Karpas-422 (cell line): ENCODE results near the gene VPS29. TPM values are rescaled to one million over a fixed set of nuclear protein-coding genes. Genes with fewer than 3 reads are reported as not detected.

Source experiments
- DNase-seq: peaks from one replicate; pipeline ENCODE4 v3.0.0-alpha.2; 2015
- H2AFZ ChIP-seq: fragments of 200-600 bp; sonication (generic); 2 replicates; pipeline ENCODE4 v1.6.1; 2014; ENCODE audit warnings: antibody characterized with exemption, low read length, mixed read lengths
- H3K27ac ChIP-seq: fragments of 200-600 bp; sonication (generic); 2 replicates; pipeline ENCODE4 v1.5.1; 2014; ENCODE audit warnings: mild to moderate bottlenecking, low read length, moderate library complexity
- H3K27me3 ChIP-seq: fragments of 200-600 bp; sonication (generic); 2 replicates; pipeline ENCODE4 v1.6.1; 2014; ENCODE audit warnings: low read length, mixed read lengths
- H3K36me3 ChIP-seq: fragments of 200-600 bp; sonication (generic); 2 replicates; pipeline ENCODE4 v1.6.1; 2014; ENCODE audit warnings: low read length, mixed read lengths; ENCODE audit not compliant: insufficient read depth
- H3K4me1 ChIP-seq: fragments of 200-600 bp; sonication (generic); 2 replicates; pipeline ENCODE4 v1.6.1; 2014; ENCODE audit warnings: mild to moderate bottlenecking, low read length, mixed read lengths
- H3K4me2 ChIP-seq: fragments of 200-600 bp; sonication (generic); 2 replicates; pipeline ENCODE4 v1.6.1; 2014; ENCODE audit warnings: low read length, low read depth, mild to moderate bottlenecking; ENCODE audit not compliant: poor library complexity, severe bottlenecking
- H3K4me3 ChIP-seq: fragments of 200-600 bp; sonication (generic); 2 replicates; pipeline ENCODE4 v1.5.1; 2014; ENCODE audit warnings: mild to moderate bottlenecking, antibody characterized with exemption, low read length, mixed read lengths
- H3K79me2 ChIP-seq: fragments of 200-600 bp; sonication (generic); 2 replicates; pipeline ENCODE4 v1.6.1; 2014; ENCODE audit warnings: mild to moderate bottlenecking, low read length, mixed read lengths
- H3K9ac ChIP-seq: fragments of 200-600 bp; sonication (generic); 2 replicates; pipeline ENCODE4 v1.6.0; 2014; ENCODE audit warnings: low read length
- H3K9me2 ChIP-seq: fragments of 200-600 bp; sonication (generic), shearing (Covaris generic); replicated peaks from 2 replicates; pipeline ENCODE4 v1.6.0; 2014; ENCODE audit warnings: mild to moderate bottlenecking, low read length, moderate library complexity; ENCODE audit not compliant: insufficient read depth
- H3K9me3 ChIP-seq: fragments of 300-700, 200-600 bp; sonication (generic); 2 replicates; pipeline ENCODE4 v1.6.1; 2014; ENCODE audit warnings: low read length, mixed read lengths
- H4K20me1 ChIP-seq: fragments of 200-600 bp; sonication (generic); 2 replicates; pipeline ENCODE4 v1.6.1; 2014; ENCODE audit warnings: mild to moderate bottlenecking, antibody characterized with exemption, low read length, low read depth; ENCODE audit not compliant: insufficient read depth
- total RNA-seq: library from RNA; depleted of rRNA; stranded (reverse); fragments of >200 nt; shearing (Covaris generic); gene quantifications from 2 replicates; pipeline ENCODE4 v1.2.3, GENCODE V29; 2014; ENCODE audit warnings: low replicate concordance

Gene VPS29
- total RNA-seq, 1 experiment from 2014 or later = 103 TPM

DNA sequence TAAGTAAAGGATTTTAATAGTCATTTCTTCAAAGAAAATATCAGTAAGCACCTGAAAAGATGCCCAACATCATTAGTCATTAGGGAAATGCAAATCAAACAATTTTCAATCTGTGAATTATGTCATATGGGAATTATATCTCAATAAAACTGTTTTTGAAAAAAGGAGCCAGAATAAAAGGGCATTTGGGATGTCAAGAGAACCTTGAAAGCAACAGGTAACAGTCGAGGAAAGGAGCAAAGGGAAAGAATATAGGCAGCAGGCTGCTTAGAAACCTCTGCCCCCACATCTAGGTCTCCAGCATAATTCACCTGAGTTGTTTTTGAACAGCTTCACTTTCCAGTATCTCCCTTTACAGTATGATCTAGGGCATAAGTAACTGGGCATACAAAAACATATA lies 12.5 kb upstream of the VPS29 start:
- no peaks in the 10 kb centered on the region for H3K9me2 ChIP-seq
- H3K27ac ChIP-seq = no peak overlapping the region
- H3K4me1 ChIP-seq = peaks cover 15% of the 10 kb centered on the region
- H4K20me1 ChIP-seq = no peaks in the 10 kb centered on the region
- no peaks in the 10 kb centered on the region for H3K27me3 ChIP-seq
- no peak overlapping the region for H2AFZ ChIP-seq
- H3K9ac ChIP-seq = no peak overlapping the region
- no peaks in the 10 kb centered on the region for H3K9me3 ChIP-seq
- H3K4me2 ChIP-seq = no peak overlapping the region
- H3K79me2 ChIP-seq = no peaks in the 10 kb centered on the region
- no peaks in the 10 kb centered on the region for H3K36me3 ChIP-seq
- DNase-seq = no peak
- no peak overlapping the region for H3K4me3 ChIP-seq

DNA sequence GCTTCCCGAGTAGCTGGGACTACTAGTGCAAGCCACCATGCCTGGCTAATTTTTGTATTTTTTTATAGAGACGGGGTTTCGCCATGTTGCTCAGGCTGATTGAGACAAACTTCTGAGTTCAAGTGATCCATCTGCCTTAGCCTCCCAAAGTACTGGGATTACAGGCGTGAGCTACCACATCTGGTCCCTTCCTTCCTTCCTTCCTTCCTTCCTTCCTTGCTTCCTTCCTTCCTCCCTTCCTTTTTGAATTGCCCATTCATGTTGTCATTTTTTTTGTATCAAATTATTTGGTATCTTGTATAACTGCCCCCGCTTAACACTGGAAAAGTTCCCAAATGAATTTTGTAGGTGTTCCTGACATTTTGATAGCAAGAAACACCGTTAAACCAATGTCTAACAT lies 11.9 kb upstream of the VPS29 start:
- no peaks in the 10 kb centered on the region for H3K79me2 ChIP-seq
- H4K20me1 ChIP-seq = no peaks in the 10 kb centered on the region
- no peaks in the 10 kb centered on the region for H3K9me3 ChIP-seq
- DNase-seq = no peak
- H2AFZ ChIP-seq = no peak overlapping the region
- no peak overlapping the region for H3K4me3 ChIP-seq
- no peaks in the 10 kb centered on the region for H3K36me3 ChIP-seq
- H3K4me2 ChIP-seq = no peak overlapping the region
- H3K27ac ChIP-seq = no peak overlapping the region
- peaks cover 15% of the 10 kb centered on the region for H3K4me1 ChIP-seq
- no peaks in the 10 kb centered on the region for H3K27me3 ChIP-seq
- H3K9ac ChIP-seq = no peak overlapping the region
- no peaks in the 10 kb centered on the region for H3K9me2 ChIP-seq

DNA sequence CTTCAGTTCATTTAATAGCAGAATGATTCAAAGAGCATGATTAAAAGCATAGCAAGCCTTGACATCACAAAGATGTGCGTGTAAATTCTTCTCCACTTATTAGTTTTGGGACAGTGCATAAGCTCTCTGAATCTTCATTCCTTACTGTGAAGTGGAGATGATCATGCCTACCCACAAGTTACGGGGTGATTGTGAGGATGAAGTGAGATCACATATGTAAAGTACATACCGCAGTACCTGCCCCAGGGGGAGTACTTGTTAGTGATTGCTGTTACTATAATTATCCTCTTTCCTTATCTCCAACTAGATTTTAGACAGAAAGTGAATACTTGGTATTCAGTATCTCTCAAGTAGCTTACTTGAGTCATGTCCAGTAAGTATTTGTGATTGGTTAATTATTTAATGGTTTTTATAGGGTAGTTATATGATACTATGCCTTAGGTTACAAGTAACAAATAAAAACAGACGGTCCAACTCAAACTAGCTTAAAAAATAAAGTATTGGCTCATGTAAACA lies 6.2 kb upstream of the VPS29 start:
- no peaks in the 10 kb centered on the region for H3K36me3 ChIP-seq
- H3K4me2 ChIP-seq = no peak overlapping the region
- no peak overlapping the region for H2AFZ ChIP-seq
- peaks cover 7% of the 10 kb centered on the region for H3K4me1 ChIP-seq
- no peak overlapping the region for H3K27ac ChIP-seq
- H3K27me3 ChIP-seq = no peaks in the 10 kb centered on the region
- H3K9me3 ChIP-seq = no peaks in the 10 kb centered on the region
- H3K79me2 ChIP-seq = no peaks in the 10 kb centered on the region
- H3K9ac ChIP-seq = no peak overlapping the region
- H3K4me3 ChIP-seq = no peak overlapping the region
- H4K20me1 ChIP-seq = no peaks in the 10 kb centered on the region
- H3K9me2 ChIP-seq = no peaks in the 10 kb centered on the region
- DNase-seq = no peak

DNA sequence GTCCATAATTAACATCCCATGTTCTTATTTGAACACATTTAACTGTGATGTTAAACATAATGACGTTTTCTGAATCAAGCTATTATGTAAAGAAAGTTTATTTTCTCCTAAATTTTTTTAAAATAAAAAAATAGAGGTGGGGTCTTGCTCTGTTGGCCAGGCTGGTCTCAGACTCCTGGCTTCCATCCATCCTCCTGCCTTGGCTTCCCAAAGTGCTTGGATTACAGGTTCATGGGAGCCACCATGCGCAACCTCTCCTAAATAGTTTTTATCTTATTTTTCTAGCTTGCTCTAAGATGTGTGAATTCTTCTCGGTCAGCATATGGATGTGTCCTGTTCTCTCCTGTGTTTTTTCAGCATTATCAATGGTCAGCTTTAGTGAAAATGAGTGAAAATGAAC lies 3.4 kb upstream of the VPS29 start:
- Histone ChIP-seq H3K79me2 (peaks cover 15% of the 10 kb centered on the region), H3K4me3 (no peak overlapping the region), H3K9me2 (no peaks in the 10 kb centered on the region), H3K9ac (no peak overlapping the region), H2AFZ (no peak overlapping the region), H3K4me1 (peaks cover 17% of the 10 kb centered on the region), H3K27me3 (no peaks in the 10 kb centered on the region), H3K9me3 (no peaks in the 10 kb centered on the region), H3K36me3 (no peaks in the 10 kb centered on the region; the same call in 1 of the 2 replicates), H4K20me1 (no peaks in the 10 kb centered on the region), H3K4me2 (no peak overlapping the region), H3K27ac (no peak overlapping the region)
- DNase-seq = no peak

DNA sequence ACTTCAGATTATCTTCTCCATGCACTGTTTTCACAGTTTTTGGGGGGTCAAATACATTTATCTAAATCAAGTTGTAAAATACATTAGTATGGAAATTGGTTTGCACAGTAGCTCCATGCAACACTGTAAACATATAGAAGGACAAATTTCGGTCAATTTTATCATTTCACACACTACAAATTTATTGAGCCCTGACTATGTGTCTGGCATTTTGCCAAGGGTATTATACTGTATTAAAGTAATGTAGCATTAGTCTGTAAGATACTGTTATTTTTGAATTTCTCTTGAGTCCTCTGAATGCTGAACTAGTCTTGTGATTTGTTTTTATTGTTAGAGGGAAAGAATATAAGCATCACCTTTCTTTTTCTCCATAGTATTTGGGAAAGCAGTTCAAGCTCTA lies 1.5 kb upstream of the VPS29 start:
- Histone ChIP-seq H3K9me3 (no peaks in the 10 kb centered on the region), H2AFZ (no peak overlapping the region), H3K27ac (no peak overlapping the region), H3K9ac (no peak overlapping the region), H4K20me1 (no peaks in the 10 kb centered on the region), H3K4me3 (no peak overlapping the region), H3K79me2 (peaks cover 34% of the 10 kb centered on the region), H3K9me2 (no peaks in the 10 kb centered on the region), H3K36me3 (peaks cover 14% of the 10 kb centered on the region; the same call in 1 of the 2 replicates), H3K4me1 (peaks cover 32% of the 10 kb centered on the region), H3K27me3 (no peaks in the 10 kb centered on the region), H3K4me2 (no peak overlapping the region)
- DNase-seq = no peak

DNA sequence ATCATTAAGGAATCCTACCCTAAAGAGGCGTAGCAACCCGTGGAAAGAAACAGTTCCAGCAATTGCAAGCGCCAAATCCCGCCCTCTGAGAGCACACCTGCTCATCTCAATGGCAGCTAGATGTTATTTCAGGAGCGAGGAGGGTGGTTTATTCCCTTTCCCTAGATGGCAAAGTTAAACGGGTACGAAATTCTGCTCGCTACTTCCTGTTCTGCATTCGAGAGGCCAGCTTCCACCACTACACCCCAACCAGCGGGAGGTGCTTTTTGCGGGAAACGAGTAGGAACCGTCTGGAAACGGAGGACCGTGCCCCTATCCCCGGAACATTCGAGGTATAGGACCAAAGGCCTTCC lies 536 bp downstream of the VPS29 start:
- no peak overlapping the region; the same call in 1 of the 2 replicates for H2AFZ ChIP-seq
- no peaks in the 10 kb centered on the region for H4K20me1 ChIP-seq
- peak; percentile 80 for DNase-seq

DNA sequence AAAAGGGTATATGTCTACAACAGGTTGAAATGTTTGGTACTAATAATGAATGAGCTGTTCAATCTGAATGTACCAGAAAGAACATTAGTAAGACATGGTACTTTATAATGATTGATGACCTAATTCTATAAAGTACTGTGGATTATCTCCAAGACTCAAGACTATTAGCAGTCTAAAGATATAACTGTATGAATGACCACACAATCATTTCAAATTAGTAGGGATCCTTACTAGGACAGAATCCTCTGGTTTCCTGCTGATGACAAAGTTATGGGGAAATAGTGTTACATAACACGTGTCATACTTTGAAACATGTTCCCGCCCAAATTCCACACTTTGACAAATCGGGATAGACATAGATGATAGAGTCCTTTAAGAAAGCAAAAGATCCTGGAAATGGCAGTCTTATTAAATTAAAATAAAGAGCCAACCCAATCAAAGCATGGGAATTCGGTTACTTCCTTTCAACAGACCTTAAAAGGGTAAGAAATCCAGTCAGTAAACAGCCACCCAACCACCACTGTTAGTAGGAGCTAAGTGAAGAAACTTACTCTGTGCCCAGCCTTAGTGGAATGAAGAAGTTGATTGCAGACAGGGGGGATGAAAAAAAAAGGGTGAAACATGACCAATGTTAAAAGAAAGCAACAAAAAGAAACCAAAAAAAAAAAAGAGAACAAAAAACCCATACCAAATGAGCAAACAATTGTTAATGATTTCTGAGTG lies 2.8 kb downstream of the VPS29 start:
- Histone ChIP-seq H3K27ac (peak overlapping the region; percentile 66; the same call in 1 of the 2 replicates), H3K4me1 (peaks cover 26% of the 10 kb centered on the region), H3K4me2 (peak overlapping the region; percentile 77), H2AFZ (no peak overlapping the region), H3K79me2 (peaks cover 59% of the 10 kb centered on the region), H3K27me3 (no peaks in the 10 kb centered on the region), H4K20me1 (no peaks in the 10 kb centered on the region), H3K9ac (peak overlapping the region; percentile 92), H3K9me3 (no peaks in the 10 kb centered on the region), H3K4me3 (peak overlapping the region; percentile 95; the same call in 1 of the 2 replicates), H3K36me3 (peaks cover 30% of the 10 kb centered on the region; the same call in 1 of the 2 replicates), H3K9me2 (no peaks in the 10 kb centered on the region)
- DNase-seq = no peak

More for the DNA sequence above, 536 bp downstream of the VPS29 start:
- Histone ChIP-seq H3K4me2 (peak overlapping the region; percentile 77), H3K9me2 (no peaks in the 10 kb centered on the region), H3K9ac (peak overlapping the region; percentile 92), H3K27ac (peak overlapping the region; percentile 66), H3K9me3 (no peaks in the 10 kb centered on the region), H3K27me3 (no peaks in the 10 kb centered on the region), H3K4me3 (peak overlapping the region; percentile 95), H3K36me3 (peaks cover 19% of the 10 kb centered on the region; the same call in 1 of the 2 replicates), H3K79me2 (peaks cover 52% of the 10 kb centered on the region), H3K4me1 (peaks cover 26% of the 10 kb centered on the region)

DNA sequence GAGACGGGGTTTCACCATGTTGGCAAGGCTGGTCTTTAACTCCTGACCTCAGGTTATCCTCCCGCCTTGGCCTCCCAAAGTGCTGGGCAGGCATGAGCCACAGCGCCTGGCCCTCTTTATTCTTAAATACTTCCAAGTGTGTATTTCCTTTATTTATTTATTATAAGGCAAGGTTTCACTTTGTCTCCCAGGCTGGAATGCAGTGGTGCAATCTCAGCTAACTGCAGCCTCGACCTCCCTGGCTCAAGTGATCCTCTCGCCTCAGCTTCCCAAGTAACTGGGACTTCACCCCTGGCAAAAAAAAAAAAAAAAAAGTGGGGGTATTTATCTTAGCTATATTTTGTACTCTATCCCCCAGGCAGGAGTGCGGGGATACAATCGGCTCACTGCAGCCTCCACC lies 26.5 kb downstream of the VPS29 start:
- Histone ChIP-seq H3K9me2 (no peaks in the 10 kb centered on the region), H3K36me3 (peaks cover 15% of the 10 kb centered on the region), H3K27ac (no peak overlapping the region), H3K4me1 (peaks cover 20% of the 10 kb centered on the region), H3K79me2 (peaks cover 46% of the 10 kb centered on the region), H2AFZ (no peak overlapping the region), H3K4me2 (no peak overlapping the region), H3K4me3 (no peak overlapping the region), H4K20me1 (no peaks in the 10 kb centered on the region), H3K27me3 (no peaks in the 10 kb centered on the region), H3K9me3 (no peaks in the 10 kb centered on the region), H3K9ac (no peak overlapping the region)
- DNase-seq = no peak
